Brain pericyte (primary cell): ENCODE measurements around the gene BST2.
"Not testable (repeated sequence)": the region's sequence is repeated elsewhere in the genome, so short reads cannot be mapped to it uniquely, and the experiment has no call there.

Experiments used
- DNase-seq: peaks from one replicate; pipeline ENCODE4 v3.0.0-alpha.2; 2012; ENCODE audit warnings: low read depth, low spot score

The BST2 gene

GRCh38 chr19:17389957-17390664 is 15.3 kb downstream of the BST2 start:
- no peak for DNase-seq

- no peak for DNase-seq
These were observed 16.1 kb downstream of the BST2 start for GRCh38 chr19:17389288-17389687.

- no peak for DNase-seq
These were observed 19.4 kb downstream of the BST2 start for GRCh38 chr19:17385878-17386611.

- DNase-seq: no peak
These were observed 24.8 kb downstream of the BST2 start for GRCh38 chr19:17380426-17381138.

- no peak for DNase-seq
These were observed 26.2 kb downstream of the BST2 start for GRCh38 chr19:17379221-17379631.

- no peak for DNase-seq
These were observed 27.2 kb downstream of the BST2 start for GRCh38 chr19:17378271-17378670.

- DNase-seq: no peak
These were observed 28.4 kb downstream of the BST2 start, which contains the start of gene PLVAP for GRCh38 chr19:17376935-17377600. PLVAP (minus strand) TSS chr19:17377342; CDS start chr19:17377288, 54 bp downstream.

GRCh38 chr19:17370026-17370587 is 35.3 kb downstream of the BST2 start:
- DNase-seq: no peak

GRCh38 chr19:17365361-17365760 is 40.1 kb downstream of the BST2 start:
- no peak for DNase-seq

- DNase-seq: not testable (repeated sequence)
These were observed 41.4 kb downstream of the BST2 start for GRCh38 chr19:17363852-17364605.

- DNase-seq: no peak
These were observed 45.3 kb downstream of the BST2 start for GRCh38 chr19:17359905-17360800.

- peak; percentile 50 for DNase-seq
These were observed 47.0 kb downstream of the BST2 start for GRCh38 chr19:17358395-17358794.

- DNase-seq: no peak
These were observed 47.7 kb downstream of the BST2 start for GRCh38 chr19:17357724-17358123.

GRCh38 chr19:17357078-17357666 is 48.3 kb downstream of the BST2 start:
- no peak for DNase-seq

- no peak for DNase-seq
These were observed 52.0 kb downstream of the BST2 start for GRCh38 chr19:17353386-17353785.
